HL-60 (cell line): ENCODE measurements around the gene MACROD2.

ENCODE experiments used
- DNase-seq, 2 experiments: peaks; one replicate each; pipeline ENCODE4 v3.0.0-alpha.2; 2010 to 2020; ENCODE audit warnings: low read depth in 1 of 2, low spot score in 1 of 2
- H3K27ac ChIP-seq: fragments of 250-450 bp; sonication (Bioruptor Pico); replicated peaks from 2 replicates; pipeline ENCODE4 v1.5.1; 2020; ENCODE audit warnings: mild to moderate bottlenecking, moderate library complexity
- H3K27me3 ChIP-seq: fragments of 250-450 bp; sonication (Bioruptor Pico); 2 replicates; pipeline ENCODE4 v1.5.1; 2021; ENCODE audit warnings: mild to moderate bottlenecking, moderate library complexity; ENCODE audit not compliant: insufficient read depth, poor library complexity, severe bottlenecking
- H3K4me3 ChIP-seq: replicated peaks from 2 replicates; pipeline ENCODE4 v1.5.1; 2011; ENCODE audit warnings: mild to moderate bottlenecking, control low read depth, low read length; ENCODE audit not compliant: insufficient read depth
- CTCF ChIP-seq: IDR thresholded peaks from one replicate; pipeline ENCODE4 v1.5.1; 2011; ENCODE audit warnings: low read length, control low read depth, inconsistent platforms; ENCODE audit not compliant: insufficient read depth
- GABPA ChIP-seq: IDR thresholded peaks from 2 replicates; pipeline ENCODE4 v1.6.1; 2012; ENCODE audit warnings: low read depth
- POLR2AphosphoS5 ChIP-seq: IDR thresholded peaks from 2 replicates; pipeline ENCODE4 v1.6.1; 2012; ENCODE audit warnings: low read depth
- REST ChIP-seq: IDR thresholded peaks from 2 replicates; pipeline ENCODE4 v1.6.1; 2012; ENCODE audit warnings: low read depth; ENCODE audit not compliant: insufficient replicate concordance
- SPI1 ChIP-seq: IDR thresholded peaks from 2 replicates; pipeline ENCODE4 v1.6.1; 2012; ENCODE audit warnings: low read depth, mild to moderate bottlenecking, borderline replicate concordance

The MACROD2 gene

GRCh38 chr20:15476781-15477180 is 1481.5 kb downstream of the MACROD2 start:
- Histone ChIP-seq H3K27ac (no peak overlapping the region), H3K27me3 (no peaks in the 10 kb centered on the region), H3K4me3 (no peak overlapping the region)
- TF ChIP-seq REST, result no peak
- no peak for TF ChIP-seq POLR2AphosphoS5
- TF ChIP-seq SPI1, result no peak
- TF ChIP-seq GABPA, result no peak
- TF ChIP-seq CTCF, result no peak
- DNase-seq, result no peak

- TF ChIP-seq POLR2AphosphoS5 (no peak), CTCF (no peak), SPI1 (no peak), REST (no peak), GABPA (no peak)
- DNase-seq, result no peak
- Histone ChIP-seq H3K27me3 (no peaks in the 10 kb centered on the region), H3K27ac (no peak overlapping the region), H3K4me3 (no peak overlapping the region)
Observed at GRCh38 chr20:15482525-15482924, 1487.2 kb downstream of the MACROD2 start.

- Histone ChIP-seq H3K27ac (no peak overlapping the region), H3K4me3 (no peak overlapping the region), H3K27me3 (no peaks in the 10 kb centered on the region)
- TF ChIP-seq SPI1 (no peak), CTCF (no peak), POLR2AphosphoS5 (no peak), GABPA (no peak), REST (no peak)
- DNase-seq, result no peak
Observed at GRCh38 chr20:15485519-15485918, 1490.2 kb downstream of the MACROD2 start.
